ENCODE data around the gene CELA2A.
A peak's percentile ranks its signal among the peaks of the same experiment; 100 is the strongest.
"Not testable (repeated sequence)": the region's sequence is repeated elsewhere in the genome, so short reads cannot be mapped to it uniquely, and the experiment has no call there.

CELA2A gene

DNA sequence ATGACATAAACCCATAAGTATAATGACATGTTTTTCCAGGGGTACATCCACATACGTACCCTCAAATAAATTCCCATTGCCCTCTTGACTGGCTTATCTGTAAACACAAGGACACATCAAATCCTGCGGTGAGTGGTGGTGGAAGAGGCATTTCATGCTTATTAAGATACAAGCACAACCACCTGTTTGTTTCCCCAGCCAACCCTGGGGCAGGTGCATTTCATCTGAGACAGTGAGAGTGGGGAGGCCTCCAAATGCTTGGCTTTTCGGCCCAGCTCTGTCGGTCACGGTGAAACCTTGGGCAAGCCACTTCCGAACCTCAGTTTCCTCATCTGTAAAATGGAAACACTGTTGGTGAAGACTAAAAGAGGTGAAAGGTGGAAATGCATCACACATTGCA lies 27.9 kb downstream of the CELA2A start:
- H3K9ac ChIP-seq (ENCODE audit: low read length); H3K23ac ChIP-seq (ENCODE audit: low read length in 2 of 2); H3K27me3 ChIP-seq (ENCODE audit: control insufficient read depth in 1 of 2, insufficient read depth in 1 of 2, low read length in 2 of 2); H2BK15ac ChIP-seq (ENCODE audit: low read depth, poor library complexity, severe bottlenecking); H3K4me3 ChIP-seq (ENCODE audit: insufficient read depth in 1 of 2, low read depth in 1 of 2, low read length in 2 of 2); H4K8ac ChIP-seq (ENCODE audit: low read length); H2AK5ac ChIP-seq (ENCODE audit: low read length, severe bottlenecking); H3K4me1 ChIP-seq (ENCODE audit: control insufficient read depth, insufficient read depth, low read depth, low read length); H3K27ac ChIP-seq (ENCODE audit: low read length, poor library complexity, severe bottlenecking); H2BK12ac ChIP-seq (ENCODE audit: low read length in 2 of 2); DNase-seq; H3K14ac ChIP-seq (ENCODE audit: low read length in 2 of 2); H2AFZ ChIP-seq (ENCODE audit: low read depth, low read length); H2BK5ac ChIP-seq (ENCODE audit: low read depth, low read length, poor library complexity, severe bottlenecking); H3K79me1 ChIP-seq (replicated peaks; ENCODE audit: low read length, poor library complexity, severe bottlenecking); H3K4ac ChIP-seq (ENCODE audit: low read depth in 1 of 2, low read length in 2 of 2); H3K9me3 ChIP-seq (ENCODE audit: control insufficient read depth, low read length); H3K4me2 ChIP-seq (ENCODE audit: low read length, poor library complexity, severe bottlenecking); H4K91ac ChIP-seq (ENCODE audit: low read length); H3K18ac ChIP-seq (ENCODE audit: low read depth in 1 of 2, low read length in 2 of 2); H2BK120ac ChIP-seq (ENCODE audit: low read depth, low read length): not testable (repeated sequence)
- H3K36me3 ChIP-seq (ENCODE audit: control insufficient read depth in 1 of 2, insufficient read depth in 2 of 2, low read depth in 1 of 2, low read length in 2 of 2): peaks cover 0 to 20% of the 10 kb centered on the region in 2 experiments
- WGBS: 100% methylated on average over 1 of the region's 6 CpGs

DNA sequence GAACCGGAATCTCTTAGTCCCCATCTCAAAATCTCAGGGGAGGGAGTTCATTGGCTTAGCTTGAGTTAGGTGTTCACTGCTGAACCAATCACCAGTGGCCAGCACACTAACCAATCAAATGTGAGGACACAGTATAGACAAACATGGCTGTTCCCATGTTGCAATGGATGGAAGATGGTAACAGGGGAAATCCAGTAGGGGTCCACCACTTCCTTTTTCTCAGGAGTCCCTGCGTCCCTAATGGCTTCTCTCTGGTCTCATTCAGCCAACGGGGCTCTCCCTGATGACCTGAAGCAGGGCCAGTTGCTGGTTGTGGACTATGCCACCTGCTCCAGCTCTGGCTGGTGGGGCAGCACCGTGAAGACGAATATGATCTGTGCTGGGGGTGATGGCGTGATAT lies 29.1 kb downstream of the CELA2A start:
- no peak overlapping the region for H2BK15ac ChIP-seq (ENCODE audit: low read depth, poor library complexity, severe bottlenecking)
- no peak for DNase-seq
- H3K23ac ChIP-seq (ENCODE audit: low read length in 2 of 2): no peak overlapping the region
- H3K79me1 ChIP-seq (replicated peaks; ENCODE audit: low read length, poor library complexity, severe bottlenecking): no peaks in the 10 kb centered on the region
- H2BK12ac ChIP-seq (ENCODE audit: low read length in 2 of 2): no peak overlapping the region
- H3K9ac ChIP-seq (ENCODE audit: low read length): no peak overlapping the region
- H2BK120ac ChIP-seq (ENCODE audit: low read depth, low read length): no peak overlapping the region
- H3K18ac ChIP-seq (ENCODE audit: low read depth in 1 of 2, low read length in 2 of 2): no peak overlapping the region
- no peak overlapping the region for H2AFZ ChIP-seq (ENCODE audit: low read depth, low read length)
- no peak overlapping the region for H3K4ac ChIP-seq (ENCODE audit: low read depth in 1 of 2, low read length in 2 of 2)
- H2AK5ac ChIP-seq (ENCODE audit: low read length, severe bottlenecking): no peak overlapping the region
- no peak overlapping the region for H3K27ac ChIP-seq (ENCODE audit: low read length, poor library complexity, severe bottlenecking)
- H4K91ac ChIP-seq (ENCODE audit: low read length): no peak overlapping the region
- H2BK5ac ChIP-seq (ENCODE audit: low read depth, low read length, poor library complexity, severe bottlenecking): no peak overlapping the region
- no peak overlapping the region for H3K4me2 ChIP-seq (ENCODE audit: low read length, poor library complexity, severe bottlenecking)
- H3K4me3 ChIP-seq (ENCODE audit: insufficient read depth in 1 of 2, low read depth in 1 of 2, low read length in 2 of 2): no peak overlapping the region
- peaks cover 6 to 20% of the 10 kb centered on the region in 2 experiments for H3K36me3 ChIP-seq (ENCODE audit: control insufficient read depth in 1 of 2, insufficient read depth in 2 of 2, low read depth in 1 of 2, low read length in 2 of 2)
- H4K8ac ChIP-seq (ENCODE audit: low read length): no peak overlapping the region
- H3K4me1 ChIP-seq (ENCODE audit: control insufficient read depth, insufficient read depth, low read depth, low read length): no peaks in the 10 kb centered on the region
- H3K14ac ChIP-seq (ENCODE audit: low read length in 2 of 2): no peak overlapping the region
- 98% methylated on average over 6 of the region's 6 CpGs for WGBS
- H3K9me3 ChIP-seq (ENCODE audit: control insufficient read depth, low read length): no peaks in the 10 kb centered on the region
- no peaks in the 10 kb centered on the region for H3K27me3 ChIP-seq (ENCODE audit: control insufficient read depth in 1 of 2, insufficient read depth in 1 of 2, low read length in 2 of 2)

DNA sequence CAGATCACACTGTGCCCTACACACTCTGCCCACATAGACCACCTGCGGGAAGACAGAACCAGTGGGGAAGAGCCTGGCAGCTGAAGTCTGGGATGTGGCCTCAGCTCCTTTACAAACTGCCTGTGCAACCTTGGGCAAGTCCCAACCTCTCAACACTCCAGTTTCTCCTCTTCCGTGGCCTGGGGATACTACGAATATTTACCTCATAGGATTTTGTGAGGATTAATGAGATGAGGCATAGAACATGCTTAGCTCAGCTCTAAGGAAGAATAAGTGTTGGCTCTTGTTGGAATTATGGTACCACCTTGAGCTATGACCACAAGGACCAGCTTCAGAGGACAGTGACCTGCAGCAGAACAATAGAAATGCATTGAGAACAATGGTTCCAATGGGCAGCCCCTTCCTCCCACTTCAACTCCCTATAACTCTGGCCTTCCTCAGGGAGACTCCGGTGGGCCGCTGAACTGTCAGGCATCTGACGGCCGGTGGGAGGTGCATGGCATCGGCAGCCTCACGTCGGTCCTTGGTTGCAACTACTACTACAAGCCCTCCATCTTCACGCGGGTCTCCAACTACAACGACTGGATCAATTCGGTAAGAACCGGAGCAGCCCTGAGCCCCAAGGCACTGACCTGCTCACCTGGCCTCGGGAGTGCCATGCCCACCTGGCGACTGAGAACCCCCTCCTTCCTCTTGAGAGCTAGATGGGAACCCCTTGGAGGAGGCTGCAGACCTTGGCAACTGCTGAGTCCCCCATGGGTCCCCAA lies 30.5 kb downstream of the CELA2A start:
- not testable (repeated sequence) for H3K14ac ChIP-seq (ENCODE audit: low read length in 2 of 2); H2AK5ac ChIP-seq (ENCODE audit: low read length, severe bottlenecking); H2AFZ ChIP-seq (ENCODE audit: low read depth, low read length); H4K8ac ChIP-seq (ENCODE audit: low read length); H3K4me2 ChIP-seq (ENCODE audit: low read length, poor library complexity, severe bottlenecking); H3K79me1 ChIP-seq (replicated peaks; ENCODE audit: low read length, poor library complexity, severe bottlenecking); H3K4me3 ChIP-seq (ENCODE audit: insufficient read depth in 1 of 2, low read depth in 1 of 2, low read length in 2 of 2); H3K4me1 ChIP-seq (ENCODE audit: control insufficient read depth, insufficient read depth, low read depth, low read length); H3K9me3 ChIP-seq (ENCODE audit: control insufficient read depth, low read length); H3K27ac ChIP-seq (ENCODE audit: low read length, poor library complexity, severe bottlenecking); H2BK120ac ChIP-seq (ENCODE audit: low read depth, low read length); H2BK12ac ChIP-seq (ENCODE audit: low read length in 2 of 2); H3K18ac ChIP-seq (ENCODE audit: low read depth in 1 of 2, low read length in 2 of 2); H2BK5ac ChIP-seq (ENCODE audit: low read depth, low read length, poor library complexity, severe bottlenecking); H3K23ac ChIP-seq (ENCODE audit: low read length in 2 of 2); DNase-seq; H3K9ac ChIP-seq (ENCODE audit: low read length); H3K4ac ChIP-seq (ENCODE audit: low read depth in 1 of 2, low read length in 2 of 2); H3K27me3 ChIP-seq (ENCODE audit: control insufficient read depth in 1 of 2, insufficient read depth in 1 of 2, low read length in 2 of 2)
- H4K91ac ChIP-seq (ENCODE audit: low read length): peak overlapping the region; percentile 9
- 96% methylated on average over 16 of the region's 17 CpGs for WGBS
- H3K36me3 ChIP-seq (ENCODE audit: control insufficient read depth in 1 of 2, insufficient read depth in 2 of 2, low read depth in 1 of 2, low read length in 2 of 2): peaks cover 6 to 20% of the 10 kb centered on the region in 2 experiments
- peak overlapping the region; percentile 45 for H2BK15ac ChIP-seq (ENCODE audit: low read depth, poor library complexity, severe bottlenecking)

DNA sequence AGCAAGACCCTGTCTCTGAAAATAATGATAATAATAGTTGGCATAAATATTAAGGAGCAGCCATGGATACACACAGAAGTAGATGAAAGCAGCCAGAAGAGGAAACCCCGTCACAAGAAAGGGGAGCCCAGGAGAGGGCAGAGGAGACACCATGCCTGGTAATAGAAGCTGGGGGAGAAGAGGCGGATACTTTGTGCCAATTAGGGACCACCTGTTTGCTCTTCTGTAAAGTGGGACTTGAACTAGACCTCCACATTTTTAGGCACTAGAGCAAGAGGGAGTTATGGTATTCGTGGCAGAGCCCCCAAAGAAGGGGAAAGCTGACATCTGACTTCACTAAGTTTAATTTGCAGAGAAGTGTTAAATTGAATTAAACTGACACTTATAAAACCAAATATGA lies 31.8 kb downstream of the CELA2A start:
- no peak overlapping the region for H4K8ac ChIP-seq (ENCODE audit: low read length)
- no peak overlapping the region for H3K14ac ChIP-seq (ENCODE audit: low read length in 2 of 2)
- no peaks in the 10 kb centered on the region for H3K4me1 ChIP-seq (ENCODE audit: control insufficient read depth, insufficient read depth, low read depth, low read length)
- H3K9me3 ChIP-seq (ENCODE audit: control insufficient read depth, low read length): no peaks in the 10 kb centered on the region
- peaks cover 11 to 25% of the 10 kb centered on the region in 2 experiments for H3K36me3 ChIP-seq (ENCODE audit: control insufficient read depth in 1 of 2, insufficient read depth in 2 of 2, low read depth in 1 of 2, low read length in 2 of 2)
- H3K27ac ChIP-seq (ENCODE audit: low read length, poor library complexity, severe bottlenecking): no peak overlapping the region
- H3K23ac ChIP-seq (ENCODE audit: low read length in 2 of 2): no peak overlapping the region
- no peak for DNase-seq
- no peak overlapping the region for H3K4me2 ChIP-seq (ENCODE audit: low read length, poor library complexity, severe bottlenecking)
- no peak overlapping the region for H3K18ac ChIP-seq (ENCODE audit: low read depth in 1 of 2, low read length in 2 of 2)
- WGBS: 92% methylated on average over 2 of the region's 3 CpGs
- H3K9ac ChIP-seq (ENCODE audit: low read length): no peak overlapping the region
- H2BK12ac ChIP-seq (ENCODE audit: low read length in 2 of 2): no peak overlapping the region
- no peak overlapping the region for H3K4me3 ChIP-seq (ENCODE audit: insufficient read depth in 1 of 2, low read depth in 1 of 2, low read length in 2 of 2)
- no peak overlapping the region for H3K4ac ChIP-seq (ENCODE audit: low read depth in 1 of 2, low read length in 2 of 2)
- H2BK5ac ChIP-seq (ENCODE audit: low read depth, low read length, poor library complexity, severe bottlenecking): no peak overlapping the region
- H2BK15ac ChIP-seq (ENCODE audit: low read depth, poor library complexity, severe bottlenecking): no peak overlapping the region
- H2BK120ac ChIP-seq (ENCODE audit: low read depth, low read length): no peak overlapping the region
- H3K79me1 ChIP-seq (replicated peaks; ENCODE audit: low read length, poor library complexity, severe bottlenecking): no peaks in the 10 kb centered on the region
- no peak overlapping the region for H2AFZ ChIP-seq (ENCODE audit: low read depth, low read length)
- H2AK5ac ChIP-seq (ENCODE audit: low read length, severe bottlenecking): no peak overlapping the region
- H4K91ac ChIP-seq (ENCODE audit: low read length): no peak overlapping the region
- H3K27me3 ChIP-seq (ENCODE audit: control insufficient read depth in 1 of 2, insufficient read depth in 1 of 2, low read length in 2 of 2): no peaks in the 10 kb centered on the region
